CD1c-positive myeloid dendritic cell (primary cell): ENCODE results near the gene ZNF804B.

Source experiments
- DNase-seq: peaks from one replicate; pipeline ENCODE4 v3.0.0-alpha.2; 2016; ENCODE audit errors: extremely low spot score

The ZNF804B gene

GRCh38 chr7:89265631-89266030 lies 506.1 kb downstream of the ZNF804B start:
- no peak for DNase-seq

GRCh38 chr7:89283302-89283701 lies 523.8 kb downstream of the ZNF804B start:
- DNase-seq: no peak

- DNase-seq: no peak
These were observed 549.0 kb downstream of the ZNF804B start for GRCh38 chr7:89308535-89308934.

- DNase-seq: no peak
These were observed 552.4 kb downstream of the ZNF804B start for GRCh38 chr7:89311886-89312285.

- no peak for DNase-seq
These were observed 553.1 kb downstream of the ZNF804B start for GRCh38 chr7:89312551-89312950.

- DNase-seq: no peak
These were observed 557.2 kb downstream of the ZNF804B start for GRCh38 chr7:89316584-89317251.

- no peak for DNase-seq
These were observed 572.5 kb downstream of the ZNF804B start for GRCh38 chr7:89332026-89332425.

GRCh38 chr7:89334797-89335196 lies 575.3 kb downstream of the ZNF804B start:
- no peak for DNase-seq

- no peak for DNase-seq
These were observed 576.0 kb downstream of the ZNF804B start for GRCh38 chr7:89335490-89335889.

GRCh38 chr7:89336121-89336520 lies 576.6 kb downstream of the ZNF804B start:
- DNase-seq: no peak

GRCh38 chr7:89339748-89340147 lies 580.2 kb downstream of the ZNF804B start:
- DNase-seq: no peak

- DNase-seq: no peak
These were observed 597.6 kb downstream of the ZNF804B start for GRCh38 chr7:89357121-89357520.

- no peak for DNase-seq
These were observed 617.7 kb downstream of the ZNF804B start for GRCh38 chr7:89377219-89377618.

- no peak for DNase-seq
These were observed 625.9 kb downstream of the ZNF804B start for GRCh38 chr7:89385411-89385810.
